GM12878 (cell line): ENCODE measurements around the gene PTH2R. TPM values are rescaled to one million over a fixed set of nuclear protein-coding genes. Genes with fewer than 3 reads are reported as not detected.
"Not testable (repeated sequence)": the region's sequence is repeated elsewhere in the genome, so short reads cannot be mapped to it uniquely, and the experiment has no call there.

Experiments used
- ATAC-seq: fragments of 200-7000 bp; cut with Tn5 transposase; 3 replicates; pipeline ENCODE4 v1.9.1; 2020; ENCODE audit warnings: mild to moderate bottlenecking, moderate library complexity
- BruUV-seq: library from RNA; stranded (reverse); fragments of 400-500 nt; replicated peaks from 2 replicates; lab custom pipeline; 2021; lab: Mats Ljungman, UMichigan
- CTCF ChIA-PET: fragments of 300-600 bp; sonication (Branson Sonifier 250); formaldehyde crosslinking; extraction: SDS; loops from one replicate; lab custom pipeline; 2021; ENCODE audit warnings: inconsistent platforms; lab: Yijun Ruan, JAX
- POLR2A ChIA-PET: fragments of 350-600 bp; formaldehyde crosslinking; extraction: SDS; loops from one replicate; lab custom pipeline; 2021; ENCODE audit warnings: inconsistent platforms; lab: Charles Lee
- RAD21 ChIA-PET: fragments of 300-600 bp; sonication (Branson Sonifier 250); formaldehyde crosslinking; loops from one replicate; lab custom pipeline; 2023; ENCODE audit warnings: antibody characterized with exemption; ENCODE audit not compliant: unreplicated experiment; lab: Charles Lee
- SMC1A ChIA-PET: fragments of 300-600 bp; sonication (Branson Sonifier 250); formaldehyde crosslinking; loops from one replicate; lab custom pipeline; 2023; ENCODE audit not compliant: unreplicated experiment, uncharacterized antibody; lab: Charles Lee
- DNase-seq: peaks from one replicate; pipeline ENCODE4 v3.0.0-alpha.2; 2011; ENCODE audit warnings: low read depth, low spot score
- FAIRE-seq: peaks from 3 replicates; lab custom pipeline; 2011; peaks lifted over from hg19 to GRCh38; lab: Jason Lieb, UNC
- H2AFZ ChIP-seq: 2 replicates; pipeline ENCODE4 v1.6.0; 2011; ENCODE audit warnings: low read depth, low read length, control low read depth; ENCODE audit not compliant: control insufficient read depth
- H3K27ac ChIP-seq: 2 replicates; pipeline ENCODE4 v1.5.1; 2011; ENCODE audit warnings: control low read depth; ENCODE audit not compliant: control insufficient read depth, insufficient read depth
- H3K27me3 ChIP-seq, 2 experiments: replicated peaks in 1 of 2; 2 replicates each; pipeline versions ENCODE4 v1.6.0 to v1.6.1; 2011; ENCODE audit warnings: low read length in 1 of 2; ENCODE audit not compliant: control insufficient read depth in 2 of 2, insufficient read depth in 2 of 2
- H3K36me3 ChIP-seq, 2 experiments: 2 replicates each; pipeline ENCODE4 v1.5.1; 2011; ENCODE audit warnings: low read length in 1 of 2; ENCODE audit not compliant: control insufficient read depth in 2 of 2, insufficient read depth in 2 of 2
- H3K4me1 ChIP-seq: 2 replicates; pipeline ENCODE4 v1.6.1; 2011; ENCODE audit warnings: mild to moderate bottlenecking, low read length, moderate library complexity, mixed read lengths; ENCODE audit not compliant: control insufficient read depth, insufficient read depth
- H3K4me2 ChIP-seq: 2 replicates; pipeline ENCODE4 v1.6.0; 2011; ENCODE audit warnings: control low read depth; ENCODE audit not compliant: control insufficient read depth, insufficient read depth
- H3K4me3 ChIP-seq: fragments of 200-600 bp; sonication (generic); 2 replicates; pipeline ENCODE4 v1.5.1; 2016
- H3K79me2 ChIP-seq: 2 replicates; pipeline ENCODE4 v1.6.0; 2011; ENCODE audit warnings: low read length; ENCODE audit not compliant: control insufficient read depth, insufficient read depth
- H3K9ac ChIP-seq: 2 replicates; pipeline ENCODE4 v1.8.0; 2011; ENCODE audit warnings: low read length, control low read depth, mixed read lengths; ENCODE audit not compliant: control insufficient read depth, insufficient read depth
- H3K9me3 ChIP-seq: replicated peaks from 3 replicates; pipeline ENCODE4 v1.5.1; 2011; ENCODE audit warnings: mild to moderate bottlenecking, low read length; ENCODE audit not compliant: control insufficient read depth, insufficient read depth
- H4K20me1 ChIP-seq: 2 replicates; pipeline ENCODE4 v1.6.0; 2011; ENCODE audit not compliant: control insufficient read depth, insufficient read depth
- CBX3 ChIP-seq: fragments of 200-600 bp; sonication (generic); IDR thresholded peaks from 2 replicates; pipeline ENCODE4 v1.6.1; 2016; ENCODE audit warnings: low read depth, borderline replicate concordance
- POU2F2 ChIP-seq: IDR thresholded peaks from 3 replicates; pipeline ENCODE4 v1.6.1; 2011; ENCODE audit warnings: low read depth, mild to moderate bottlenecking, low read length, borderline replicate concordance
- WGBS: methylation state at CpG from one replicate; pipeline ENCODE4 v1.1.6; 2016; ENCODE audit warnings: low lambda C conversion rate; ENCODE audit not compliant: insufficient replicate concordance, insufficient coverage; ENCODE audit errors: missing lambda C conversion rate; 5-methylcytosine and 5-hydroxymethylcytosine counted together
- in situ Hi-C: fragments of 300-500 bp; cut with MboI; formaldehyde crosslinking; loops from 9 replicates; pipeline ENCODE4 v1.14.3; 2018; ENCODE audit warnings: mixed read lengths
- intact Hi-C: fragments of 100-400 bp; cut with micrococcal nuclease; formaldehyde crosslinking; loops from one replicate; pipeline ENCODE4 v1.14.2; 2022; ENCODE audit not compliant: unreplicated experiment
- polyA plus RNA-seq, 11 experiments: library from polyadenylated mRNA; depleted of rRNA in 4 of 11; unstranded in 6 of 11; stranded (reverse) in 5 of 11; fragments of >200 nt; fragmentation: Nextera tagmentation in 4 of 11; fragmentation: Illumina TruSeq in 1 of 11; extraction: Ambion mirVana in 4 of 11; extraction: Trizol in 1 of 11; gene quantifications; 1 replicate in 1 of 11; 2 replicates in 10 of 11; pipeline versions ENCODE4 v1.2.1 to v1.2.3, GENCODE V29; 2011 to 2016; ENCODE audit warnings: inconsistent platforms in 2 of 11, missing spikeins in 2 of 11, low read depth in 1 of 11
- total RNA-seq, 4 experiments: library from RNA; depleted of rRNA in 3 of 4; stranded (reverse); fragments of >200 nt in 3 of 4; fragmentation: Illumina TruSeq in 1 of 4; extraction: Trizol in 1 of 4; gene quantifications; 2 replicates each; pipeline versions ENCODE4 v1.2.1 to v1.2.3, GENCODE V29; 2013 to 2021

The PTH2R gene
- total and polyA plus RNA-seq, 10 of the 15 experiments (the other 5 are each of a cell fraction or from before 2014, with no cell fraction given), result 0.01 to 0.06 (median 0.03) TPM; not detected in 7

GRCh38 chr2:208531361-208531760, 124.8 kb downstream of the PTH2R start:
- POLR2A ChIA-PET, result no interaction called here
- CTCF ChIA-PET, result no interaction called here
- no peak overlapping the region for H3K9ac ChIP-seq
- DNase-seq (no peak), ATAC-seq (no peak), FAIRE-seq (no peak)
- H3K4me2 ChIP-seq, result no peak overlapping the region
- no peak for TF ChIP-seq CBX3
- TF ChIP-seq POU2F2, result peak; percentile 55; the same call in 1 of the 3 replicates
- H2AFZ ChIP-seq, result no peak overlapping the region
- BruUV-seq, result no TSS peak
- H3K4me3 ChIP-seq, result no peak overlapping the region
- intact Hi-C loops (no loop called here), in situ Hi-C loops (no loop called here)
- RAD21 ChIA-PET, result no interaction called here
- H3K4me1 ChIP-seq, result no peaks in the 10 kb centered on the region
- H3K27me3 ChIP-seq, result no peaks in the 10 kb centered on the region
- H3K27ac ChIP-seq, result no peak overlapping the region
- WGBS, result 41% methylated on average over 3 of the region's 3 CpGs
- no peaks in the 10 kb centered on the region for H3K79me2 ChIP-seq
- no peaks in the 10 kb centered on the region for H4K20me1 ChIP-seq
- H3K9me3 ChIP-seq, result no peaks in the 10 kb centered on the region
- SMC1A ChIA-PET, result no interaction called here
- H3K36me3 ChIP-seq, result no peaks in the 10 kb centered on the region

GRCh38 chr2:208535578-208535977, 129.0 kb downstream of the PTH2R start:
- H3K9me3 ChIP-seq, POLR2A ChIA-PET, H3K4me1 ChIP-seq, SMC1A ChIA-PET, in situ Hi-C loops, H3K79me2 ChIP-seq, FAIRE-seq, BruUV-seq, H4K20me1 ChIP-seq, RAD21 ChIA-PET, CTCF ChIA-PET, H3K27ac ChIP-seq, ATAC-seq, DNase-seq, H2AFZ ChIP-seq, H3K36me3 ChIP-seq, H3K4me3 ChIP-seq, H3K9ac ChIP-seq, H3K27me3 ChIP-seq, H3K4me2 ChIP-seq, intact Hi-C loops: not testable (repeated sequence)
- WGBS, result 40% methylated on average over 1 of the region's 1 CpG
